C4-2B (cell line): ENCODE measurements around the gene NF1.

Experiments
- CTCF ChIP-seq: fragments of 450-650 bp; conservative IDR thresholded peaks from 2 replicates; pipeline ENCODE4 v1.5.1; 2017; ENCODE audit warnings: mild to moderate bottlenecking
- ZFX ChIP-seq: fragments of 450-650 bp; IDR thresholded peaks from 2 replicates; pipeline ENCODE4 v1.6.1; 2017

GRCh38 chr17:31415004-31415454 lies 320.3 kb downstream of the NF1 start:
- TF ChIP-seq CTCF (no peak), ZFX (no peak)
